GM23248 (cell line): ENCODE results near the gene RCOR1. TPM values are rescaled to one million over a fixed set of nuclear protein-coding genes. Genes with fewer than 3 reads are reported as not detected.

Experiments
- DNase-seq: peaks from one replicate; pipeline ENCODE4 v3.0.0-alpha.2; 2015
- H2AFZ ChIP-seq: fragments of 200-600 bp; sonication (generic); 2 replicates; pipeline ENCODE4 v1.6.1; 2016; ENCODE audit warnings: antibody characterized with exemption
- H3F3A ChIP-seq: fragments of 200-600 bp; sonication (generic); 2 replicates; pipeline ENCODE4 v1.6.1; 2016; ENCODE audit warnings: mild to moderate bottlenecking, antibody characterized with exemption, mixed run types; ENCODE audit not compliant: insufficient read depth
- H3K27ac ChIP-seq: fragments of 200-600 bp; sonication (generic); 2 replicates; pipeline ENCODE4 v1.5.1; 2016; ENCODE audit warnings: mild to moderate bottlenecking
- H3K27me3 ChIP-seq: fragments of 200-600 bp; sonication (generic); replicated peaks from 2 replicates; pipeline ENCODE4 v1.6.1; 2016; ENCODE audit warnings: mild to moderate bottlenecking; ENCODE audit not compliant: insufficient read depth
- H3K36me3 ChIP-seq: fragments of 200-600 bp; sonication (generic); 2 replicates; pipeline ENCODE4 v1.6.1; 2016; ENCODE audit warnings: low read depth, mild to moderate bottlenecking
- H3K4me1 ChIP-seq: fragments of 200-600 bp; sonication (generic); 2 replicates; pipeline ENCODE4 v1.6.1; 2016; ENCODE audit warnings: mild to moderate bottlenecking; ENCODE audit not compliant: insufficient read depth
- H3K4me2 ChIP-seq: fragments of 200-600 bp; sonication (generic); one replicate; pipeline ENCODE4 v1.6.1; 2016; ENCODE audit warnings: mild to moderate bottlenecking; ENCODE audit not compliant: unreplicated experiment
- H3K4me3 ChIP-seq: fragments of 200-600 bp; sonication (generic); 2 replicates; pipeline ENCODE4 v1.5.1; 2016; ENCODE audit warnings: mild to moderate bottlenecking
- H3K79me2 ChIP-seq: fragments of 200-600 bp; sonication (generic); 2 replicates; pipeline ENCODE4 v1.6.1; 2016; ENCODE audit warnings: mild to moderate bottlenecking; ENCODE audit not compliant: insufficient read depth
- H3K9ac ChIP-seq: fragments of 200-600 bp; sonication (generic); 2 replicates; pipeline ENCODE4 v1.6.1; 2016; ENCODE audit warnings: mild to moderate bottlenecking
- H3K9me2 ChIP-seq: fragments of 200-600 bp; sonication (generic); 2 replicates; pipeline ENCODE4 v1.6.1; 2016; ENCODE audit warnings: mixed run types, mild to moderate bottlenecking, moderate library complexity; ENCODE audit not compliant: insufficient read depth
- H3K9me3 ChIP-seq: fragments of 200-600 bp; sonication (generic); one replicate; pipeline ENCODE4 v1.6.1; 2017; ENCODE audit warnings: low read depth
- H4K20me1 ChIP-seq: fragments of 200-600 bp; sonication (generic); 2 replicates; pipeline ENCODE4 v1.6.0; 2016; ENCODE audit not compliant: insufficient read depth
- EZH2 ChIP-seq: fragments of 200-600 bp; sonication (generic); IDR thresholded peaks from 2 replicates; pipeline ENCODE4 v1.6.1; 2018; ENCODE audit warnings: antibody characterized with exemption, mild to moderate bottlenecking; ENCODE audit not compliant: insufficient read depth, poor library complexity, severe bottlenecking
- EZH2phosphoT487 ChIP-seq: fragments of 200-600 bp; sonication (generic); IDR thresholded peaks from 2 replicates; pipeline ENCODE4 v1.6.1; 2018; ENCODE audit warnings: antibody characterized with exemption, moderate library complexity, mild to moderate bottlenecking, low read depth; ENCODE audit not compliant: insufficient read depth
- WGBS, 2 experiments: methylation state at CpG; one replicate each; pipeline ENCODE4 v1.1.6; 2015 to 2017; ENCODE audit warnings: low lambda C conversion rate in 2 of 2, low coverage in 1 of 2; ENCODE audit errors: missing lambda C conversion rate in 2 of 2; 5-methylcytosine and 5-hydroxymethylcytosine counted together
- in situ Hi-C: fragments of 300-500 bp; cut with MboI; formaldehyde crosslinking; loops from 2 replicates; pipeline ENCODE4 v1.15.0; 2020
- polyA plus RNA-seq: library from polyadenylated mRNA; unstranded; fragments of >200 nt; fragmentation: Nextera tagmentation; extraction: Ambion mirVana; gene quantifications from 2 replicates; pipeline ENCODE4 v1.2.1, GENCODE V29; 2016
- total RNA-seq: library from RNA; depleted of rRNA; stranded (reverse); fragments of >200 nt; shearing (Covaris generic); gene quantifications from 2 replicates; pipeline ENCODE4 v1.2.3, GENCODE V29; 2014

RCOR1 gene
- total and polyA plus RNA-seq, 2 experiments from 2014 or later, result 3.2 to 15.6 TPM

DNA sequence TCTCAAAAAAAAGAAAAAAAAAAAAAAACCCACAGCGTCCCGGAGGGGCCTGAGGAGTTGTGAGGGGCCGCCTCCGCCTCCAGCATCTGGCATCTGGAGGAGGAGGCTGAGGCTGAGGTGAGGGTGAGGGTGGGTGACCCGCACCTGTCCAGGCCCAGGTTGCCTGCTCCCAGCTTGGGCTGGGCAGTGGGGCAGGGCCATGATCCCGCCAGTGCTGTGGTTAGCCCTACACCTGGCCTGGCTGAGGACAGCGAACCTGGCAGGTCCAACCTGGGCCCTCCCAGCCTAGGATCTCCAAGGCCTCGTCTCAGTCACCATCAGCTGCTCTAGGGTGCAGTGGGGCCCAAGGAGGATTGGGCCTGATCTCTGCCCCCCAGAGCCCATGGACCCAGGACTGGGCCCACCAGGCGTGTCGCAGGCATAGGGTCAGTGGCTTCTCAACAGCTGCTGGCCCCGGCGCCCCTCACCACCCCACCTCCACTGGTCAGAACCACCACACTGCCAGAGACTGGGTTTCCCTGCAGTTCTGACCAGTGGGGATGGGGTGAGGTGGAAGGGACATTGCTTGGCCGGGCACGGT is 36.3 kb upstream of the RCOR1 start:
- H3K4me3 ChIP-seq, result no peak overlapping the region; the same call in 1 of the 2 replicates
- no peaks in the 10 kb centered on the region for H3K9me3 ChIP-seq
- in situ Hi-C loops, result no loop called here
- no peaks in the 10 kb centered on the region for H3K27me3 ChIP-seq
- H3K36me3 ChIP-seq, result no peaks in the 10 kb centered on the region
- 92 to 93% methylated on average over 11 of the region's 14 CpGs for WGBS, 2 experiments
- TF ChIP-seq EZH2, result no peak
- TF ChIP-seq EZH2phosphoT487, result no peak
- no peak overlapping the region for H3K9ac ChIP-seq
- no peak overlapping the region for H2AFZ ChIP-seq
- H3K27ac ChIP-seq, result no peak overlapping the region
- no peak for DNase-seq
- no peaks in the 10 kb centered on the region for H3K9me2 ChIP-seq
- H4K20me1 ChIP-seq, result no peaks in the 10 kb centered on the region
- H3K4me1 ChIP-seq, result peaks cover 3% of the 10 kb centered on the region; the same call in 1 of the 2 replicates
- no peaks in the 10 kb centered on the region for H3F3A ChIP-seq
- H3K79me2 ChIP-seq, result no peaks in the 10 kb centered on the region
- no peak overlapping the region for H3K4me2 ChIP-seq

DNA sequence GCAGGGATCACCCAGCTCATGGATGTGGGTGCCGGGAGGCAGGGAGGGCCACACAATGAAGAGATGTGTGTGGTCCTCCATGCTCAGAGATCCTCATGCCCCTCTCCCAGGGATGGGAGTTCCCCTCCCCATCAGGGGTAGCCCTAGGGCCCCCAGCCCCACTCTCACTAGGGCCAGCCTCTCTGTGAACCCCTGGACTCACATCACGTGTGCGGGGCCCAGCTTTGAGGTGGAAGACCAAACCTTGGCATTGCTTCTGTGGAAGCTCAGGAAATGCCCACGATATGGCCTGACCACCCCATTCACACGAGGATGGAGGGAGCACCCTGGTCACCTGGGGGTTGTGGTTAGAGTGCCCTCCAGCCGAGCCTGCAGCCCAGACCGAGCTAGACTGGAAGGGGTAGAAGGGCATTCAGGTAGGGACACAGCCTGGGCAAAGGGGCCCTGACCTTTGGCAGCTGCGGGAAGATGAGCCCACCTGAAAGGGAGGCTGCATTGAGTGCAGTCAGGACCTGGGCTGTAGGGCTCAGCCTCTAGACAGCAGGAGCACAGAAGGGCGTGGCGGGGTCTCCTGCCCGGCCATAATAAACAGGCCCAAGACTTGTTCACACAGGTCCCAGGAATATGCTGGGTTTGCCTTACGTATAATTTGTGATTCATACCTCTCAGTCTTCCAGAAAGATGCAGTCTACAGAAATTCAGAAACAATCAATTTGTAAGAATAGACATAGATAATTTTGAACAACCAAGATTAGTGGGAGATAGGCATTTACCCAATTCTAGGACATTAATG is 34.8 kb upstream of the RCOR1 start:
- Histone ChIP-seq H3K9ac (no peak overlapping the region), H3K4me3 (no peak overlapping the region), H3F3A (no peaks in the 10 kb centered on the region), H3K36me3 (no peaks in the 10 kb centered on the region), H3K4me1 (no peaks in the 10 kb centered on the region), H4K20me1 (no peaks in the 10 kb centered on the region), H3K27ac (no peak overlapping the region), H3K9me2 (no peaks in the 10 kb centered on the region), H3K27me3 (no peaks in the 10 kb centered on the region), H2AFZ (no peak overlapping the region), H3K4me2 (no peak overlapping the region), H3K9me3 (no peaks in the 10 kb centered on the region), H3K79me2 (no peaks in the 10 kb centered on the region)
- DNase-seq, result no peak
- no peak for TF ChIP-seq EZH2phosphoT487
- no peak for TF ChIP-seq EZH2
- in situ Hi-C loops, result no loop called here
- WGBS, 2 experiments, result 82 to 83% methylated on average over 12 of the region's 12 CpGs

DNA sequence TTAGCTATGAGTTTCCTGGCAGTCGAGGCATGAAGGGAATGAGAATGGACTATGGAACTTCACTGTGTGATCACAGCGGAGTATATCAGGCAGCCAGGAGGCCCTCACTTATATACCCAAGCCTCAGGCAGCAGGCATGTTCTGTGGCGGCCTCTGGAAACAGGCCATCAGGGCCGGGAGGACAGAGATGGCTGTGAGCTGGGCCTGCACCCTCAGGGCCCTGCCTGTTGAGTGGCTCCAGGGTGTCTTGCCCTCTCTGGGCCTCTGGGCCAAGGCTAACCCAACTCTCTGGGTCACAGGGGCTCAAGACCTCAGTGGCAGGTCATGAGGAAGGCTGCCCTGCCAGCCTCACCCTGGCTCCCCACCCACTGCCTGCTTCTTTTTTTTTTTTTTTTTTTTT is 33.9 kb upstream of the RCOR1 start:
- Histone ChIP-seq H3K4me1 (no peaks in the 10 kb centered on the region), H3K4me3 (no peak overlapping the region), H3K27me3 (no peaks in the 10 kb centered on the region), H3K36me3 (no peaks in the 10 kb centered on the region), H3K27ac (no peak overlapping the region), H2AFZ (no peak overlapping the region), H4K20me1 (no peaks in the 10 kb centered on the region), H3K79me2 (no peaks in the 10 kb centered on the region), H3K9me2 (no peaks in the 10 kb centered on the region), H3K9me3 (no peaks in the 10 kb centered on the region), H3F3A (no peaks in the 10 kb centered on the region), H3K4me2 (no peak overlapping the region), H3K9ac (no peak overlapping the region)
- no peak for TF ChIP-seq EZH2
- TF ChIP-seq EZH2phosphoT487, result no peak
- 49 to 55% methylated on average over 4 of the region's 4 CpGs for WGBS, 2 experiments
- in situ Hi-C loops, result no loop called here
- no peak for DNase-seq

DNA sequence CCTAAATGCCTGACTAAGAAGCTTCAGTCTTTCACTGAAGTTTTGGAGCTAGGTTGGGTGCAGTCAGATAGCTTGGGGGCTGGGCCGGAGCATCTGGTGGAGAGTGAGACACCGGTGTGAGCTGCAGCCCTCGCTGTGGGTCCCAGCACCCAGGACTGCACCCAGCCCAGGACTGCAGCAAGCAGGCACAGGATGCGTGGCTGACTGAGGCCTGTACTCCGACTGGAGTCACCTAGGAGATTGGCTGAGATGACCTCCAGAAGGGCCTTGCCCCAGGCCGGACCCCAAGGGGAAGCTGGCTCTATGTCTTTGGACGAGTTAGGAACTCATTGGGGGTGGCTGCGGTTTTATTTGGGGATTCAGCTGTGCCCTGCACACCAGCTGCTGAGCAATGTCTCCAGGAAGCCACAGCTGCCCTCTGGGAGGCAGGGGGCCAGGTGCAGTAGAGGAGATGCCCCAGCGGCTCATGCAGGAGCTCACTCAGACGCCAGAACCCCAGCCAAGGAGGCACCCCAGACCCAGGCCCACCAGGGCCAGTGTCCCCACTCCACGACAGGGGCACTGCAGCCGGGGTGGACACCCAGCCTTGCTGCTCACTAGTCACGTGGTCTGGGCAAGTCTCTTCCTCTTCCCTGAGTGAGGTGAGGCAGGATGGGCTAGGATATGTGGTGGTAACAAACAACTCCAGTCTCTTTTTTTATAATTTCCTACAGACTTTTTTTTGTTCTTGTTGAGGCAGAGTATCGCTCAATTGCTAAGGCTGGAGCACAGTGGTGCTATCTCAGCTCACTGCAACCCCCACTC is 31.8 kb upstream of the RCOR1 start:
- Histone ChIP-seq H2AFZ (no peak overlapping the region), H3K27ac (no peak overlapping the region), H3K9me3 (no peaks in the 10 kb centered on the region), H3K4me1 (no peaks in the 10 kb centered on the region), H3F3A (no peaks in the 10 kb centered on the region), H3K36me3 (no peaks in the 10 kb centered on the region), H3K9ac (no peak overlapping the region), H3K79me2 (no peaks in the 10 kb centered on the region), H3K4me2 (no peak overlapping the region), H3K27me3 (no peaks in the 10 kb centered on the region), H3K4me3 (no peak overlapping the region), H4K20me1 (no peaks in the 10 kb centered on the region), H3K9me2 (no peaks in the 10 kb centered on the region)
- DNase-seq, result no peak
- 68 to 71% methylated on average over 14 of the region's 14 CpGs for WGBS, 2 experiments
- in situ Hi-C loops, result no loop called here
- no peak for TF ChIP-seq EZH2
- no peak for TF ChIP-seq EZH2phosphoT487
